HEK293 (cell line): ENCODE results near the gene MGAT1.

Source experiments
- BCL11A ChIP-seq: fragments of 450-650 bp; formaldehyde crosslinking; IDR thresholded peaks from 2 replicates; pipeline ENCODE4 v1.5.1; 2016; ENCODE audit warnings: low read depth, missing biosample characterization, missing genetic modification characterization
- GLI4 ChIP-seq: fragments of 450-650 bp; formaldehyde crosslinking; IDR thresholded peaks from 2 replicates; pipeline ENCODE4 v1.5.1; 2016; ENCODE audit warnings: missing biosample characterization, missing genetic modification characterization
- MEIS1 ChIP-seq: sonication (generic); formaldehyde crosslinking; IDR thresholded peaks from 2 replicates; pipeline ENCODE4 v1.8.1; 2022; ENCODE audit warnings: missing genetic modification reagents, mild to moderate bottlenecking, borderline replicate concordance
- MZF1 ChIP-seq: fragments of 450-650 bp; formaldehyde crosslinking; IDR thresholded peaks from 2 replicates; pipeline ENCODE4 v1.5.1; 2017; ENCODE audit warnings: missing biosample characterization, missing genetic modification characterization, borderline replicate concordance
- SETDB1 ChIP-seq: IDR thresholded peaks from one replicate; pipeline ENCODE4 v1.6.1; 2017; ENCODE audit warnings: mild to moderate bottlenecking, low read length, moderate library complexity, mixed read lengths; ENCODE audit not compliant: insufficient read length
- ZBTB48 ChIP-seq: fragments of 450-650 bp; formaldehyde crosslinking; IDR thresholded peaks from 2 replicates; pipeline ENCODE4 v1.5.1; 2016; ENCODE audit warnings: missing biosample characterization, missing genetic modification characterization
- ZNF274 ChIP-seq, 2 experiments: fragments of 200-500 bp in 1 of 2; fragments of 450-650 bp in 1 of 2; sonication (Bioruptor generic) in 1 of 2; formaldehyde crosslinking in 1 of 2; IDR thresholded peaks; 2 replicates each; pipeline versions ENCODE4 v1.5.1 to v1.6.1; 2014 to 2016; ENCODE audit warnings: borderline replicate concordance in 1 of 2, inconsistent platforms in 1 of 2, low read length in 1 of 2, missing biosample characterization in 1 of 2, missing genetic modification characterization in 1 of 2
- ZNF350 ChIP-seq: fragments of 450-650 bp; formaldehyde crosslinking; IDR thresholded peaks from 2 replicates; pipeline ENCODE4 v1.5.0; 2017; ENCODE audit warnings: missing biosample characterization, mild to moderate bottlenecking, missing genetic modification characterization
- ZNF433 ChIP-seq: fragments of 450-650 bp; formaldehyde crosslinking; IDR thresholded peaks from 2 replicates; pipeline ENCODE4 v1.5.1; 2016; ENCODE audit warnings: missing biosample characterization, missing genetic modification characterization, low read depth
- TF ChIP-seq, protein P1 (sequence below): fragments of 450-650 bp; formaldehyde crosslinking; IDR thresholded peaks from 2 replicates; pipeline ENCODE4 v1.5.1; 2017; ENCODE audit warnings: missing biosample characterization, missing genetic modification characterization
- TF ChIP-seq, protein P2 (sequence below): fragments of 450-650 bp; formaldehyde crosslinking; IDR thresholded peaks from 2 replicates; pipeline ENCODE4 v1.5.1; 2016; ENCODE audit warnings: missing biosample characterization, missing genetic modification characterization
- TF ChIP-seq, protein P3 (sequence below): fragments of 450-650 bp; formaldehyde crosslinking; IDR thresholded peaks from 2 replicates; pipeline ENCODE4 v1.5.1; 2016; ENCODE audit warnings: missing biosample characterization, missing genetic modification characterization
- TF ChIP-seq, protein P4 (sequence below): fragments of 450-650 bp; formaldehyde crosslinking; IDR thresholded peaks from 2 replicates; pipeline ENCODE4 v1.5.1; 2016; ENCODE audit warnings: missing biosample characterization, missing genetic modification characterization

GRCh38 chr5:180784497-180785097, 18.0 kb downstream of the MGAT1 start:
- TF ChIP-seq, protein P1, sequence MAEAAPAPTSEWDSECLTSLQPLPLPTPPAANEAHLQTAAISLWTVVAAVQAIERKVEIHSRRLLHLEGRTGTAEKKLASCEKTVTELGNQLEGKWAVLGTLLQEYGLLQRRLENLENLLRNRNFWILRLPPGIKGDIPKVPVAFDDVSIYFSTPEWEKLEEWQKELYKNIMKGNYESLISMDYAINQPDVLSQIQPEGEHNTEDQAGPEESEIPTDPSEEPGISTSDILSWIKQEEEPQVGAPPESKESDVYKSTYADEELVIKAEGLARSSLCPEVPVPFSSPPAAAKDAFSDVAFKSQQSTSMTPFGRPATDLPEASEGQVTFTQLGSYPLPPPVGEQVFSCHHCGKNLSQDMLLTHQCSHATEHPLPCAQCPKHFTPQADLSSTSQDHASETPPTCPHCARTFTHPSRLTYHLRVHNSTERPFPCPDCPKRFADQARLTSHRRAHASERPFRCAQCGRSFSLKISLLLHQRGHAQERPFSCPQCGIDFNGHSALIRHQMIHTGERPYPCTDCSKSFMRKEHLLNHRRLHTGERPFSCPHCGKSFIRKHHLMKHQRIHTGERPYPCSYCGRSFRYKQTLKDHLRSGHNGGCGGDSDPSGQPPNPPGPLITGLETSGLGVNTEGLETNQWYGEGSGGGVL (tag by site-specific recombination), result no peak
- TF ChIP-seq, protein P2, sequence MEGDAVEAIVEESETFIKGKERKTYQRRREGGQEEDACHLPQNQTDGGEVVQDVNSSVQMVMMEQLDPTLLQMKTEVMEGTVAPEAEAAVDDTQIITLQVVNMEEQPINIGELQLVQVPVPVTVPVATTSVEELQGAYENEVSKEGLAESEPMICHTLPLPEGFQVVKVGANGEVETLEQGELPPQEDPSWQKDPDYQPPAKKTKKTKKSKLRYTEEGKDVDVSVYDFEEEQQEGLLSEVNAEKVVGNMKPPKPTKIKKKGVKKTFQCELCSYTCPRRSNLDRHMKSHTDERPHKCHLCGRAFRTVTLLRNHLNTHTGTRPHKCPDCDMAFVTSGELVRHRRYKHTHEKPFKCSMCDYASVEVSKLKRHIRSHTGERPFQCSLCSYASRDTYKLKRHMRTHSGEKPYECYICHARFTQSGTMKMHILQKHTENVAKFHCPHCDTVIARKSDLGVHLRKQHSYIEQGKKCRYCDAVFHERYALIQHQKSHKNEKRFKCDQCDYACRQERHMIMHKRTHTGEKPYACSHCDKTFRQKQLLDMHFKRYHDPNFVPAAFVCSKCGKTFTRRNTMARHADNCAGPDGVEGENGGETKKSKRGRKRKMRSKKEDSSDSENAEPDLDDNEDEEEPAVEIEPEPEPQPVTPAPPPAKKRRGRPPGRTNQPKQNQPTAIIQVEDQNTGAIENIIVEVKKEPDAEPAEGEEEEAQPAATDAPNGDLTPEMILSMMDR (tag by site-specific recombination), result peak; percentile 49
- TF ChIP-seq MEIS1 (CRISPR knock-in tag) (no peak), ZNF274 (IDR thresholded peaks at IDR 0.05; ENCODE audit: low read length) (no peak), ZNF274 (tag by site-specific recombination; IDR thresholded peaks at IDR 0.05; ENCODE audit: borderline replicate concordance) (no peak), BCL11A (tag by site-specific recombination) (no peak), ZNF433 (no peak), GLI4 (tag by site-specific recombination) (no peak), ZNF350 (no peak), MZF1 (tag by site-specific recombination) (no peak), ZBTB48 (tag by site-specific recombination) (no peak), SETDB1 (no peak)
- TF ChIP-seq, protein P3, sequence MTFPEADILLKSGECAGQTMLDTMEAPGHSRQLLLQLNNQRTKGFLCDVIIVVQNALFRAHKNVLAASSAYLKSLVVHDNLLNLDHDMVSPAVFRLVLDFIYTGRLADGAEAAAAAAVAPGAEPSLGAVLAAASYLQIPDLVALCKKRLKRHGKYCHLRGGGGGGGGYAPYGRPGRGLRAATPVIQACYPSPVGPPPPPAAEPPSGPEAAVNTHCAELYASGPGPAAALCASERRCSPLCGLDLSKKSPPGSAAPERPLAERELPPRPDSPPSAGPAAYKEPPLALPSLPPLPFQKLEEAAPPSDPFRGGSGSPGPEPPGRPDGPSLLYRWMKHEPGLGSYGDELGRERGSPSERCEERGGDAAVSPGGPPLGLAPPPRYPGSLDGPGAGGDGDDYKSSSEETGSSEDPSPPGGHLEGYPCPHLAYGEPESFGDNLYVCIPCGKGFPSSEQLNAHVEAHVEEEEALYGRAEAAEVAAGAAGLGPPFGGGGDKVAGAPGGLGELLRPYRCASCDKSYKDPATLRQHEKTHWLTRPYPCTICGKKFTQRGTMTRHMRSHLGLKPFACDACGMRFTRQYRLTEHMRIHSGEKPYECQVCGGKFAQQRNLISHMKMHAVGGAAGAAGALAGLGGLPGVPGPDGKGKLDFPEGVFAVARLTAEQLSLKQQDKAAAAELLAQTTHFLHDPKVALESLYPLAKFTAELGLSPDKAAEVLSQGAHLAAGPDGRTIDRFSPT (tag by site-specific recombination), result no peak
- TF ChIP-seq, protein P4, sequence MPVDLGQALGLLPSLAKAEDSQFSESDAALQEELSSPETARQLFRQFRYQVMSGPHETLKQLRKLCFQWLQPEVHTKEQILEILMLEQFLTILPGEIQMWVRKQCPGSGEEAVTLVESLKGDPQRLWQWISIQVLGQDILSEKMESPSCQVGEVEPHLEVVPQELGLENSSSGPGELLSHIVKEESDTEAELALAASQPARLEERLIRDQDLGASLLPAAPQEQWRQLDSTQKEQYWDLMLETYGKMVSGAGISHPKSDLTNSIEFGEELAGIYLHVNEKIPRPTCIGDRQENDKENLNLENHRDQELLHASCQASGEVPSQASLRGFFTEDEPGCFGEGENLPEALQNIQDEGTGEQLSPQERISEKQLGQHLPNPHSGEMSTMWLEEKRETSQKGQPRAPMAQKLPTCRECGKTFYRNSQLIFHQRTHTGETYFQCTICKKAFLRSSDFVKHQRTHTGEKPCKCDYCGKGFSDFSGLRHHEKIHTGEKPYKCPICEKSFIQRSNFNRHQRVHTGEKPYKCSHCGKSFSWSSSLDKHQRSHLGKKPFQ (tag by site-specific recombination), result no peak
